BE2C (cell line): Measurements from ENCODE around the gene GRPEL2.

Experiments used
- DNase-seq: peaks from one replicate; pipeline ENCODE4 v3.0.0-alpha.2; 2020
- H3K27me3 ChIP-seq: fragments of 250-450 bp; sonication (Bioruptor Pico); 2 replicates; pipeline ENCODE4 v1.5.1; 2020; ENCODE audit warnings: mild to moderate bottlenecking
- H3K36me3 ChIP-seq: fragments of 250-450 bp; sonication (Bioruptor Pico); 2 replicates; pipeline ENCODE4 v1.5.1; 2020; ENCODE audit warnings: mild to moderate bottlenecking
- H3K4me1 ChIP-seq: fragments of 250-450 bp; sonication (Bioruptor Pico); 2 replicates; pipeline ENCODE4 v1.5.1; 2020
- H3K4me3 ChIP-seq: 2 replicates; pipeline ENCODE4 v1.5.1; 2011; ENCODE audit warnings: low read depth, low read length
- H3K9me3 ChIP-seq: fragments of 250-450 bp; sonication (Bioruptor Pico); 2 replicates; pipeline ENCODE4 v1.5.1; 2020
- TF ChIP-seq, protein P1 (sequence below): IDR thresholded peaks from 2 replicates; pipeline ENCODE4 v1.5.1; 2012; ENCODE audit warnings: mild to moderate bottlenecking, low read depth, low read length

The GRPEL2 gene

DNA sequence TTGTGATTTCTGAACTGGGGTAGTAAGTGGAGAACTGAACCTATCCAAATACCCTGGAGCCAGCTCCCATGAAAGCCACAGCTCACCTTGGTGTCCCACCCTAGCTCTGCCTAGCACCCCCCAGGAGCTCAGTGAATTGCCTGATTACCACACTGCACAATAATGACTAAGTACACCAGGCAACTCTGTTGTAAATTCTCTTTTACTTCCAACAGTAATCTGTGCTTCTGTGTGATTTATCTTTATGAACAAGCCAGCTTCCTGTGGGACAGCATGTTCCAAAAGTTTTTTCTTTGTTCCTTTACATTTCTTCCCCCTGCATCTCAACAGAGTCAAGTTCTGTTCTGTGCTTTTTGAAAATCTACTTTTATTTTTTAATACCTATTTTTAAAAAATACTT, 22.1 kb upstream of the GRPEL2 start:
- TF ChIP-seq, protein P1, sequence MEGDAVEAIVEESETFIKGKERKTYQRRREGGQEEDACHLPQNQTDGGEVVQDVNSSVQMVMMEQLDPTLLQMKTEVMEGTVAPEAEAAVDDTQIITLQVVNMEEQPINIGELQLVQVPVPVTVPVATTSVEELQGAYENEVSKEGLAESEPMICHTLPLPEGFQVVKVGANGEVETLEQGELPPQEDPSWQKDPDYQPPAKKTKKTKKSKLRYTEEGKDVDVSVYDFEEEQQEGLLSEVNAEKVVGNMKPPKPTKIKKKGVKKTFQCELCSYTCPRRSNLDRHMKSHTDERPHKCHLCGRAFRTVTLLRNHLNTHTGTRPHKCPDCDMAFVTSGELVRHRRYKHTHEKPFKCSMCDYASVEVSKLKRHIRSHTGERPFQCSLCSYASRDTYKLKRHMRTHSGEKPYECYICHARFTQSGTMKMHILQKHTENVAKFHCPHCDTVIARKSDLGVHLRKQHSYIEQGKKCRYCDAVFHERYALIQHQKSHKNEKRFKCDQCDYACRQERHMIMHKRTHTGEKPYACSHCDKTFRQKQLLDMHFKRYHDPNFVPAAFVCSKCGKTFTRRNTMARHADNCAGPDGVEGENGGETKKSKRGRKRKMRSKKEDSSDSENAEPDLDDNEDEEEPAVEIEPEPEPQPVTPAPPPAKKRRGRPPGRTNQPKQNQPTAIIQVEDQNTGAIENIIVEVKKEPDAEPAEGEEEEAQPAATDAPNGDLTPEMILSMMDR: no peak
- DNase-seq: no peak
- no peaks in the 10 kb centered on the region for H3K27me3 ChIP-seq
- H3K4me1 ChIP-seq: peaks cover 5% of the 10 kb centered on the region
- no peaks in the 10 kb centered on the region for H3K9me3 ChIP-seq
- H3K36me3 ChIP-seq: no peaks in the 10 kb centered on the region
- H3K4me3 ChIP-seq: no peak overlapping the region

DNA sequence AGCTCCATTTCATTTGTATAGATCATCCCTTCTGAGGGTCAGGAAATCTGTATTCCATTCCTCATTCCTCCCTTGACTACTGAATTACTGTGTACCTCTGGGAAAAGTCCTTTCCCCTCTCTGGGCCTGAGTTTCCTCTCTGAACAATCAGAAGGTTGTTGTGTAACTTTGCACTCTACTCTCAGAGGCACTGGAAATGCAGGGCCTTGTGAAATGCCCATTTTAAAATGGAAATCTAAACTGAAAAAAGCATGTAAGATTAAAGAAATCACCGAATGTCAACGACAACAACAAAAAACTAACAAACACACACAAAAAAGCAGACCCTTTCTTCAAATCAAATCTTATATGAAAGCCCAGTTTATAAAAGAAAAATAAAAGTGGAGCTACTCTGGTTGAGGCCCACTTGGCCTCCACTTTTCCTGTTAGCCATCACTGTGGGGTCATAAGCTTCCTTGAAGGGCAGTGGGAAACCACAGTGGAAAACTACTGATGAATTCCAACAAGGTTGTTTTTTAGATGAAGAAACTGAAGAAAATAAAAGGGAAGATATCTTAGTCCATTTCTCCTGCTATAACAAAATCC, 21.6 kb upstream of the GRPEL2 start:
- TF ChIP-seq, protein P1: no peak
- Histone ChIP-seq H3K27me3 (no peaks in the 10 kb centered on the region), H3K9me3 (no peaks in the 10 kb centered on the region), H3K36me3 (no peaks in the 10 kb centered on the region), H3K4me3 (no peak overlapping the region), H3K4me1 (peaks cover 5% of the 10 kb centered on the region)
- DNase-seq: no peak

DNA sequence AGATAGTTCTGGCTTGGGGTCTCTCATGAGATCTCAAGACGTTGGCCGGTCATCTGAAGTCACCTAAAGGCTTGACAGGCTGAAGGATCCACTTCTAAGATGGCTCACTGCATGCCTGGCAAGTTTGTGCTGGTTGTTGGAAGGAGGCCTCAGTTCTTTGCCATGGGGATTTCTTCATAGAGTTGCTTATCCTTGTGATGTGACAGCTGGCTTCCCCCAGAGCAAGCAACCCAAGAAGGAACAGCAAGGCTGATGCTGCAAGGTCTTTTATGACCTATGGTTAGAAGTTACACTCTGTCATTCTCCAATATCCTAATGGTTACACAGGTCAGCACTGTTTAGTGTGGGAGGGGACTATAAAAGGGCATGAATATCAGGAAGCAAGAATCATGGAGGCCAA, 20.7 kb upstream of the GRPEL2 start:
- no peak for DNase-seq
- Histone ChIP-seq H3K9me3 (no peaks in the 10 kb centered on the region), H3K4me3 (no peak overlapping the region), H3K27me3 (no peaks in the 10 kb centered on the region), H3K36me3 (no peaks in the 10 kb centered on the region), H3K4me1 (peaks cover 5% of the 10 kb centered on the region)
- TF ChIP-seq, protein P1: no peak

DNA sequence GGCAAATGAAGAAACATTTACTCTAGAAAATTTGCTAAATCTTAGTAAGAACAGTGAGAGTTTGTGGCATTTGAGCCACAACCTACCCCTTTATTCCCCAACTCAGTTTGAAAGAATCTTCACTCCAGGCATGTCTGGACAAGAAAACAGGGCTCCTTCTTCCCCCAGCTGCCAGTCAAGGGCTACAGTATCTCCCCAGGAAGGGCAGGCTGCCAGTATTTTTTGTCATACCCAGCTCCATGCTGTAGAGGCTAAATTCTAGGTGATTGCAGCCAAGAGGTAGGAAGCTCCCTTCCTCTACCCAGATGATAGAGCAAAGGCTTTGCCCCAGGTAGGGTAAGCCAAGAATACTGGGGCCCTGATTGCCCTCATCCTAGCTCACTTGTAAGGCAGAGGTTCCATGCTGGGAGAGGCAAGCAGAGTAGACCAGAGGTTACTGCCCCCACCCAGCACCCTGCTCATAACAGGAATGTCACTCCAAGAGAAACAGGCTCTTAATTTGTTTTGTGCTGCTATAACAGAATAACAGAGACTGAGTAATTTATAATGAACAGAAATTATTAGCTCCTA, 20.0 kb upstream of the GRPEL2 start:
- Histone ChIP-seq H3K9me3 (no peaks in the 10 kb centered on the region), H3K4me1 (peaks cover 4% of the 10 kb centered on the region), H3K4me3 (no peak overlapping the region), H3K27me3 (no peaks in the 10 kb centered on the region), H3K36me3 (no peaks in the 10 kb centered on the region)
- TF ChIP-seq, protein P1: no peak
- DNase-seq: no peak

DNA sequence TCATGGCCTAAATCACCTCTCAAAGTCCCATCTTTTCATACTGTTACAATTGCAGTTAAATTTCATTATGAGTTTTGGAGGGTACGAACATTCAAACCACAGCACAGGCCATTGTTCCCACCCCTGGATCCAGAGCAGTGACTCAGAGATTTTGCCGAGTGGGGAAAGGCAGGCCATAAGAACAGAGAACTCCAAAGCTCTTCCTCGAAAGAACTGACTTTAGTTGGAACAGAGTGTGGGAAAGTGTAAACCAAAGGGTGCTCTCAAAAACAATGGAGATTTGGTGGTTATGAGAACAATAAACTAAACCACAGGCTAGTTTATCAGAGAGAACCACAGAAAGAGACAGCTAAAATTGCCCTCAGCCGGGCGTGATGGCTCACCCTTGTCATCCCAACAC, 19.4 kb upstream of the GRPEL2 start:
- no peaks in the 10 kb centered on the region for H3K9me3 ChIP-seq
- H3K4me1 ChIP-seq: no peaks in the 10 kb centered on the region; the same call in 1 of the 2 replicates
- H3K36me3 ChIP-seq: no peaks in the 10 kb centered on the region
- TF ChIP-seq, protein P1: no peak
- no peak for DNase-seq
- H3K4me3 ChIP-seq: no peak overlapping the region
- no peaks in the 10 kb centered on the region for H3K27me3 ChIP-seq

DNA sequence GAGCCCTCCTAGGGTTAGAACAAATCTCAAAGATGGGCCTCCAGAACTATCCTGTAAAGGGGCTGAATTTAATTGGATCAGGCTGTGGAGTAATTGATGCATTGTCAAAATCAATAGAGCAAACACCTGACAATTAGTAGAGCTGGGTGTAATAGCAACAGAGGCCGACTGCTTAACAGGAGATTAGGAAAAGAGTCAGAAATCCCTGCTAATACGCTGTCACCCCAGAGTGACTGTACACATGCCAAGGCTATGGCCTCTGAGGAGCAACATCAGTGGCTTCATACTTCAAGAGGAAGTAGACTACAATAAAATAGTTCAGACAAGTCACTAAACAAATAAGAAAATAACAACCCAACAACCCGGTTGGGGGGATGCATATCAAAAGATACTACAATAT, 18.7 kb upstream of the GRPEL2 start:
- Histone ChIP-seq H3K4me1 (no peaks in the 10 kb centered on the region), H3K36me3 (no peaks in the 10 kb centered on the region), H3K9me3 (no peaks in the 10 kb centered on the region), H3K27me3 (no peaks in the 10 kb centered on the region), H3K4me3 (no peak overlapping the region)
- TF ChIP-seq, protein P1: no peak
- no peak for DNase-seq
